ENCODE results near the gene CUX1. TPM values are rescaled to one million over a fixed set of nuclear protein-coding genes. Genes with fewer than 3 reads are reported as not detected.
A peak's percentile ranks its signal among the peaks of the same experiment; 100 is the strongest.

CUX1 gene, protein sequence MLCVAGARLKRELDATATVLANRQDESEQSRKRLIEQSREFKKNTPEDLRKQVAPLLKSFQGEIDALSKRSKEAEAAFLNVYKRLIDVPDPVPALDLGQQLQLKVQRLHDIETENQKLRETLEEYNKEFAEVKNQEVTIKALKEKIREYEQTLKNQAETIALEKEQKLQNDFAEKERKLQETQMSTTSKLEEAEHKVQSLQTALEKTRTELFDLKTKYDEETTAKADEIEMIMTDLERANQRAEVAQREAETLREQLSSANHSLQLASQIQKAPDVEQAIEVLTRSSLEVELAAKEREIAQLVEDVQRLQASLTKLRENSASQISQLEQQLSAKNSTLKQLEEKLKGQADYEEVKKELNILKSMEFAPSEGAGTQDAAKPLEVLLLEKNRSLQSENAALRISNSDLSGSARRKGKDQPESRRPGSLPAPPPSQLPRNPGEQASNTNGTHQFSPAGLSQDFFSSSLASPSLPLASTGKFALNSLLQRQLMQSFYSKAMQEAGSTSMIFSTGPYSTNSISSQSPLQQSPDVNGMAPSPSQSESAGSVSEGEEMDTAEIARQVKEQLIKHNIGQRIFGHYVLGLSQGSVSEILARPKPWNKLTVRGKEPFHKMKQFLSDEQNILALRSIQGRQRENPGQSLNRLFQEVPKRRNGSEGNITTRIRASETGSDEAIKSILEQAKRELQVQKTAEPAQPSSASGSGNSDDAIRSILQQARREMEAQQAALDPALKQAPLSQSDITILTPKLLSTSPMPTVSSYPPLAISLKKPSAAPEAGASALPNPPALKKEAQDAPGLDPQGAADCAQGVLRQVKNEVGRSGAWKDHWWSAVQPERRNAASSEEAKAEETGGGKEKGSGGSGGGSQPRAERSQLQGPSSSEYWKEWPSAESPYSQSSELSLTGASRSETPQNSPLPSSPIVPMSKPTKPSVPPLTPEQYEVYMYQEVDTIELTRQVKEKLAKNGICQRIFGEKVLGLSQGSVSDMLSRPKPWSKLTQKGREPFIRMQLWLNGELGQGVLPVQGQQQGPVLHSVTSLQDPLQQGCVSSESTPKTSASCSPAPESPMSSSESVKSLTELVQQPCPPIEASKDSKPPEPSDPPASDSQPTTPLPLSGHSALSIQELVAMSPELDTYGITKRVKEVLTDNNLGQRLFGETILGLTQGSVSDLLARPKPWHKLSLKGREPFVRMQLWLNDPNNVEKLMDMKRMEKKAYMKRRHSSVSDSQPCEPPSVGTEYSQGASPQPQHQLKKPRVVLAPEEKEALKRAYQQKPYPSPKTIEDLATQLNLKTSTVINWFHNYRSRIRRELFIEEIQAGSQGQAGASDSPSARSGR (N-terminal part only)
- total RNA-seq, result 10 to 100 TPM in 1 of 2 donors, 1 to 10 TPM in 1; 8.6 to 23.3 TPM

DNA sequence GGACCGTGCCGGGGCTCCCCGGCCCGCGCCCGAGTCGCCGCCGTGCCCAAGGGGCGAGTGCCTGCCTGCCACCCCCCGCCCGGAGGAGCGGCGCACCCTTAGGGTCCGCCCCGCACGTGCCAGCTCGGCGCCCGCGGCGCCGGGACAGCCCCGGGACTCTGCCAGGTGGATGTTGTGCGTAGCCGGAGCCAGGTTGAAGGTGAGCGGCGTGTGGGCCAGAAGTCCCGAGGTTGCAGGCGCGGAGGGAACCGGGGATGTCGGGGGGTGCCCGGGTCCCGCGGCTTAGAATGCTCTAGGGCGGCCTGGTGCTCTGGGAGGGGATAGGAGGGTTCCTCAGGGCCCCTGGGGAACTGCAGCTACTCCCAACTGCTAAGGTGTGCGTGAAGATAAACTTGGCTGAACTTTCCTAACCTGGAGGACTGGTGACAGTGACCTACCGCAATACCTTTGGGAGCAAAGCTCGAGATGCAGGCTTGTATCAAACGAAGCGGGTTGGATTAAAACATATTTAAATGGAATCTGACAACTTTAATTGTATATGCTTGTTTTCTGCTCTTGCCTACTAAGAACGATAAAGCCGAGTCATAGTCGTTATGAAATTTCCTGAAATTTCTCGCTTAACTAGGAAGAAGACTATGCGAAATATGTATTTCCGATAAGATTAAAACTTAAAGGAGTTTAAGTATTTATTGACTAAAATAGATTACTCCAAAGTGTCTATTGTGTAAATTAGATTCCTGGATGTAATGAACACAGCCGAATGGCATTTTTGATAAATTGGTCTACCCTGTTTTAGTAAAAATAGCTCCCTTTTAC is at the start of gene CUX1:
TSS of gene CUX1 (plus strand) at position 156 of the 816 bp plus-strand sequence. CDS start at position 170, 14 bp downstream.
- peak in 1 of 2 donors; percentile 26 for ATAC-seq
- DNase-seq (ENCODE audit: low spot score in 2 of 2), result peak; percentile 24 to 59
- Mint-ChIP-seq H3K9me3 (no peaks in the 10 kb centered on the region), H3K36me3 (no peaks in the 10 kb centered on the region), H3K27ac (no peak within 1 kb of the TSS)

DNA sequence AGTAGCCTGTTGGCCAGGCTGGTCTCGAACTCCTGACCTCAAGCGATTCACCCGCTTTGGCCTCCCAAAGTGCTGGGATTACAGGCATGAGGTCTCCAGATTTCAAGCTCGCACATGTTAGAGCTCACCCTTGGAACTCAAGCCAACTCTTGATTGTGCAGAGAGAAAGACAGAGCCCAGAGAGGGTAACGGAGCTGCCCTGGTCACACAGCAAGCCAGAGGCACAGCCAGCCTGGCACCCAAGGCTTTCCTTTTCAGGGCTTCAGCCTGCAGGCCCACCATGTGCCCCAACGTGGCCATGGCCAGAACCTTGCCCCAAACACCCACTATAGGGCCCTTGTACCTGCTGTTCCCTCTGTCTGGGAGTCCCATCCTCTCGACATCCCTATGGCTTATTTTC is 49.1 kb upstream of the CUX1 start:
- H3K27ac Mint-ChIP-seq, result no peak overlapping the region

DNA sequence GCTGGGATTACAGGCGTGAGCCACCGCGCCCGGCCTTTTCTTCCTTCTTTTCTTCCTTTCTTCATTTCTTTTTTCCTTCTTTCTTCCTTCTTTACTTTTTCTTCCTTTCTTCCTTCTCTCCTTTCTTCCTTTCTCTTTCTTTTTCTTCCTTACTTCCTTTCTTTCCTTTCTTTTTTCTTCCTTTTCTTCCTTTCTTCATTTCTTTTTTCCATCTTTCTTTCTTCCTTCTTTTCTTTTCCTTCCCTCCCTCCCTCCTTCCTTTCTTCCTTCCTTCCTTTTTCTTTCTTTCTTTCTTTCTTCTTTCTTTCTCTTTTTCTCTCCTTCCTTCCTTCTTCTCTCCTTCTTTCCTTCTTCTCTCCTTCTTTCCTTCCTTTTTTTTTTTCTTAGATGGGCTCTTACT is 47.0 kb upstream of the CUX1 start:
- no peaks in the 10 kb centered on the region for H3K9me3 Mint-ChIP-seq
- ATAC-seq (no peak), DNase-seq (ENCODE audit: low spot score in 2 of 2) (no peak)
- H3K36me3 Mint-ChIP-seq, result no peaks in the 10 kb centered on the region
- no peak overlapping the region for H3K27ac Mint-ChIP-seq

More for the DNA sequence above, 49.1 kb upstream of the CUX1 start:
- ATAC-seq, result no peak
- DNase-seq (ENCODE audit: low spot score in 2 of 2), result no peak
- Mint-ChIP-seq H3K9me3 (no peaks in the 10 kb centered on the region), H3K36me3 (no peaks in the 10 kb centered on the region)

DNA sequence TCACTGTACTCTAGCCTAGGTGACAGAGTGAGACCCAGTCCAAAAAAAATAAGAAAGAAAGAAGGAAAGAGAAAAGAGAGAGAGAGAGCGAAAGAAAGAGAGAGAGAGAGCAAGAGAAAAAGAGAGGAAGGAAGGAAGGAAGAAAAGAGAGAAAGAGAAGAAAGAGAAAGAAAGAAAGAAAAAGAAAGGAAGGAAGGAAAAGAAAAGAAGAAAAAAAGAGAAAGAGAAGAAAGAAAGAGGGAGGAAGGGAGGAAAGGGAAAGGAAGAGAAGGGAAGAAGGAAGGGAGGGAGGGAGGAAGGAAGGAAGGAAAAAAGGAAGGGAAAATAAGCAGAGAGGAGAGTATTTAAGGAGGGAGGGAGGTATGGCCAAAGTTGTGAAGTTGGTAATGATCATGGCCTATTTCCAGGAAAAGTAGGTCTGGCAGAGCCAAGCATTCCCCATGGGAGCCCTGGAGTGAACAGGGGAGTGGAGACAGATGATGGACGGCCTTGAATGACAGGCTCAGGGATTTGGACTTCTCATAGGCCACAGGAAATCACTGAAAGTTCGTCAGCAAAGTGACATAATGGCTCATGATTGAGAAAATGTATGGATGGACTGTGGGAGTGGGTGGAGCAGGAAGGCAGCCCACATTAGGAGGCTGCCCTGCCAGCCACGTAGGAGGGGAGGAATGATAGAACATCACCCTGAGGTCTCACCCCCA is 44.8 kb upstream of the CUX1 start:
- DNase-seq (ENCODE audit: low spot score in 2 of 2) (no peak), ATAC-seq (no peak)
- Mint-ChIP-seq H3K36me3 (no peaks in the 10 kb centered on the region), H3K27ac (peak overlapping the region in 1 of 2 donors; percentile 25), H3K9me3 (no peaks in the 10 kb centered on the region)

DNA sequence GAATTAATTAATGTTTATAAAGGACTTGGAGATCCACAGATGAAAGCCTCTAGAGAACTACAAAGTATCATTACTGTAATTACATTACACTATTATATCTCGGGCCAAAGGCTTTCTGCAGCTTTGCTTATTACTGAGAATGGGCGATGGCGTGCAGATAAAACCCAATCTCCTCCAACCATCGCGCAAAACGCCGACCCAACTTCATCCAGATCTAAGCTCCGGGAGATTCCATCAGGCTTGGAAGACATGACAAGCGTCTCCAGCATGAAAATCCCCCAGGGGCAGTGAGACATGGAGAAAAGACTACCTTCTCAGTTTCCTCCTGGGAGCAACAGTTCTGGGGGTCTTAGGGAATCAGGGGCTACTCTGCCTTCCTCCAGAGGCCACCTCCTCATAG is 42.2 kb upstream of the CUX1 start:
- DNase-seq (ENCODE audit: low spot score in 2 of 2), result no peak
- Mint-ChIP-seq H3K36me3 (no peaks in the 10 kb centered on the region), H3K9me3 (no peaks in the 10 kb centered on the region), H3K27ac (no peak overlapping the region)
- ATAC-seq, result no peak

DNA sequence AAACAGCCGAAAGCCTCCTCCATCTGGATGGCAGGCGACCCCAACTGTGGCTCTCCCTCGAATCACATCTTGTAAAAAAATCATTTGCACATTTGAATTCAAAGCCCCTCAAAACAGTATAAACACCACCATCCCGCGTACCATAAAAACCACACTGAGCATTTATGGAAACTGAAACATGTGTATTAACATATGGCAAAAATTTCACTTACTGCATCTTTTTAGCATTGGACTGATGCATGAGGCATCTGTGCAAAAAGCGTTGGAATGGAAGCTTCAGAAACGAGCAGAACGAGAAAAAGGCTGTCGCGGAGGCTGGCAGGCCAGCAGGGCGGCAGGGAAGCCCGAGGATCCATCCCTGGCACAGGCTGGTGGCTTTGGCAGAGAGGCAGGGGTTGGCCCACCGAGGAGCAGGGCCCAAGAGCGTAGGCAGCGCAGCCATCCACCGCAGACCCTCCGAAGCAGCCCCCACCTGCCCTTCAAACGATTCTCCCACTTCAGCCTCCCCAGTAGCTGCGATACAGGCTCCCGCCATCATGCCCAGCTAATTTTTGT is 39.3 kb upstream of the CUX1 start:
- no peak overlapping the region for H3K27ac Mint-ChIP-seq
- H3K9me3 Mint-ChIP-seq, result no peaks in the 10 kb centered on the region
- DNase-seq (ENCODE audit: low spot score in 2 of 2) (no peak), ATAC-seq (no peak)
- no peaks in the 10 kb centered on the region for H3K36me3 Mint-ChIP-seq

DNA sequence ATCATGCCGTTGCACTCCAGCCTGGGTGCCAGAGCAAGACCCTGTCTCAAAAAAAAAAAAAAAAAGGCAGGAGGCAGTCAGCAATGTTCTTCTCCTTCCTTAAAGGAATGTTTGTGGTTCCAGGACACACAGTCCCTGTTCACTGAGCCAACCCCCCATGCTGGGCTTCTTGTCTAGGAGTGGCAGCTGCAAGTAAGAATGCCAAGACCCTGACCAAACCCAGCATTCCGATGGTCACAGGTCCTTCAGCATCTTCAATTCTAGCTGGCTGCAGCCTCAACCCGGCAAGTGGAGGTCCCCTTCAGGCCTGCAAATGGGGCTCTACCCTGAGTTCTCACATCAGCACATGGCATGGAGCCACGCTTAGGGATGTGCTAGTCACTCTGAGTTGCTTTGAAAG is 38.2 kb upstream of the CUX1 start:
- H3K36me3 Mint-ChIP-seq, result no peaks in the 10 kb centered on the region
- H3K27ac Mint-ChIP-seq, result no peak overlapping the region
- no peaks in the 10 kb centered on the region for H3K9me3 Mint-ChIP-seq
- DNase-seq (ENCODE audit: low spot score in 2 of 2) (no peak), ATAC-seq (no peak)

DNA sequence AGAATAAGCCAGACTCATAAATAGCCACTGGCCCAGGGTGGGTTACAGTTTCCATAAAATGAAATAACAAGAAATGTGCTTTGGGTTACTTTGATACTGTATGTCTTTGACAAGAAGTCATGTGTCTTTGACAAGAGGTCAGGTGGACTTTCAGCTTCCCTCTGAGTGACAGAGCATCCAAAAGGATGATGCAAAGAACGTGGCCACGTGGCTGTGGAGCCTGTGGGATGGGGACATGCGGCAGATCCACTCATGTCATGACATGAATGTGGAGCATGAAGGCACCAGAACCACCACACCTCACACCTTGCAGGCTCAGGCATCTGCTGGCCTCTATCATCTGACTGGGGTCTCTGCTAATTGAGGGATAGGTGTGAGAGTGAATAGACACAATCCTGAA is 37.1 kb upstream of the CUX1 start:
- no peak overlapping the region for H3K27ac Mint-ChIP-seq
- H3K36me3 Mint-ChIP-seq, result no peaks in the 10 kb centered on the region
- ATAC-seq (no peak), DNase-seq (ENCODE audit: low spot score in 2 of 2) (no peak)
- no peaks in the 10 kb centered on the region for H3K9me3 Mint-ChIP-seq

DNA sequence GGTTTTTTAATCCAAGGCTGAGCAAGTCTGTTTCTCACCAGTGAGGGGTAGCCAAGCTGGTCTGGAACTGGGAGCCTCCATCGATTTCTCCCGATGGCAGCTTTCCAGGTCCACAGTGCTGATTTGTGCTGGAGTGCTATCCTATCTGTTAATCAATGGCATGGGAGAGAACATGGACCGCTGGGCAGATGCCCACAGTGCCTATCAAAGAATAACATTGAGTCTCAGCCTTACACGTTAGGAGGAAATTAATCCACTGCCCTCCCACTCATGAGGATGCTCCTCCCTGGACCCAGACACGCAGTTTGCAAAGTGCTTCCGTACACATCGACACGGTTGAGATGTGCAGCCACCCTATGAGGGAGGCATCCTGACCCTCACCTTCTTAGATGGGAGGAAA is 36.0 kb upstream of the CUX1 start:
- Mint-ChIP-seq H3K9me3 (no peaks in the 10 kb centered on the region), H3K27ac (no peak overlapping the region), H3K36me3 (no peaks in the 10 kb centered on the region)
- no peak for ATAC-seq
- DNase-seq (ENCODE audit: low spot score in 2 of 2), result no peak

DNA sequence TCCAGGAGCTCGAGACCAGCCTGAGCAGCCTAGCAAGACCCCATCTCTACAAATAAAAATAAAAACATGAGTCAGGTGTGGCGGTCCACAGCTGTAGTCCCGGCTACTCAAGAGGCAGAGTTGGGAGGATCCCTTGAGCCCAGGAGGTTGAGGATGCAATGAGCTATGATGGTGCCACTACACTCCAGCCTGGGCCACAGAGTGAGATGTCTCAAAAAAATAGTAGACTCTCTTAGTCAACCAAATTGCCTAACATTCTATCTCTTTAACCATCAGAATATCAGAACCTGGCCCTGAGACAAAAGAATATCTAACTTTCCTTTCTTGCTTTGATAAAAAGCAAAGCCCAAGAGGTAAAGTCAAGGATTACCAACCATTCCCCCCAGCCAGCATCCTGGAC is 35.0 kb upstream of the CUX1 start:
- no peaks in the 10 kb centered on the region for H3K9me3 Mint-ChIP-seq
- no peaks in the 10 kb centered on the region for H3K36me3 Mint-ChIP-seq
- H3K27ac Mint-ChIP-seq, result no peak overlapping the region

DNA sequence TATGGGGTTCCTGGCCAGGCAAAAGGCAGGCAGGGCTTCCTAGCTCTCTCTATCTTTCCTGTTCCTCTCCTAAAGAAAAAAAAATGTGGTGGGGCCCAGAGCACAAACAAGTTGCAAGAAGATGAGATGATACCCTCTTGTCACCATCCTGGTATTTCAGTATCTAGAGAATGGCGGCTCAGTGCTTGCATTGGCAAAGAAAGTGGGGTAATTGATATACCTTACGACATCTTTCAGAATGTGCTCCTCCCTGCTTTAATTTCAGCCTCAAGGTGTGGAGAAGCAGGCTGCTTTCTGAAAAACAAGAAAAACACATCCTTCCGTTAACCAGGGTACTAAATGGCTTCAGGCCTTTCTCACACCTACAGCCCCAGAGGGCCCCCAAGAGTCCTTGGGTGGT is 34.5 kb upstream of the CUX1 start:
- Mint-ChIP-seq H3K27ac (no peak overlapping the region), H3K9me3 (no peaks in the 10 kb centered on the region), H3K36me3 (no peaks in the 10 kb centered on the region)
- ATAC-seq, result no peak
- DNase-seq (ENCODE audit: low spot score in 2 of 2), result no peak

More for the DNA sequence above, 35.0 kb upstream of the CUX1 start:
- ATAC-seq (no peak), DNase-seq (ENCODE audit: low spot score in 2 of 2) (no peak)

DNA sequence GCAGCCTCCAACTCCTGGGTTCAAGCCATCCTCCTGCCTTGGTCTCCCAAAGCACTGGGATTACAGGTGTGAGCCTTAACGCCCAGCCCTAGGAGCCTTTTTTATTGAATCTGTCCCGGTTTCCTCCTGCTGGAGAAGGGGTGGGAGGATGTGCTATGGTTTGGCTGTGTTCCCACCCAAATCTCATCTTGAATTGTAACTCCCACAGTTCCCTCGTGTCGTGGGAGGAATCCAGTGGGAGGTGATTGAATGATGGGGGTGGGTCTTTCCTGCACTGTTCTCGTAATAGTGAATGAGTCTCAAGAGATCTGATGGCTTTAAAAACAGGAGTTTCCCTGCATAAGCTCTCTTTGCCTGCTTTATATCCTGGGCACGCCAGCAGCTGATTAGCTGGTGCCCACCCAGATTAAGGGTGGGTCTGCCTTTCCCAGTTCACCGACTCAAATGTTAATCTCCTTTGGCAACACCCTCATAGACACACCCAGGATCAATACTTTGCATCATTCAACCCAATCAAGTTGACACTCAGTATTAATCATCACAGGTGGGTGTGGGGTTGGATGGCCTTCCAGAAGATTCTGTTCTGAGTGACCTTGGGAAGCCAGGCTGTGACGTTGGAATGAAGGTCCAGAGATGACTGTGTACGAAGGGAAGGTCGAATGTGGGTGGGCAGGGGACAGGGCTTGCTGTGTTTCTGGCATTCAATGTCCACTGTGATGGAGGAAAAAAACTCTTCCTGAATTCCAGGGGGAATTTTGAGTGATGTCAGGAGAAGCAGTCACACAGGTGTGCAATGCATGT is 33.8 kb upstream of the CUX1 start:
- DNase-seq (ENCODE audit: low spot score in 2 of 2) (no peak), ATAC-seq (no peak)
- H3K27ac Mint-ChIP-seq, result no peak overlapping the region
- no peaks in the 10 kb centered on the region for H3K9me3 Mint-ChIP-seq
- H3K36me3 Mint-ChIP-seq, result no peaks in the 10 kb centered on the region

DNA sequence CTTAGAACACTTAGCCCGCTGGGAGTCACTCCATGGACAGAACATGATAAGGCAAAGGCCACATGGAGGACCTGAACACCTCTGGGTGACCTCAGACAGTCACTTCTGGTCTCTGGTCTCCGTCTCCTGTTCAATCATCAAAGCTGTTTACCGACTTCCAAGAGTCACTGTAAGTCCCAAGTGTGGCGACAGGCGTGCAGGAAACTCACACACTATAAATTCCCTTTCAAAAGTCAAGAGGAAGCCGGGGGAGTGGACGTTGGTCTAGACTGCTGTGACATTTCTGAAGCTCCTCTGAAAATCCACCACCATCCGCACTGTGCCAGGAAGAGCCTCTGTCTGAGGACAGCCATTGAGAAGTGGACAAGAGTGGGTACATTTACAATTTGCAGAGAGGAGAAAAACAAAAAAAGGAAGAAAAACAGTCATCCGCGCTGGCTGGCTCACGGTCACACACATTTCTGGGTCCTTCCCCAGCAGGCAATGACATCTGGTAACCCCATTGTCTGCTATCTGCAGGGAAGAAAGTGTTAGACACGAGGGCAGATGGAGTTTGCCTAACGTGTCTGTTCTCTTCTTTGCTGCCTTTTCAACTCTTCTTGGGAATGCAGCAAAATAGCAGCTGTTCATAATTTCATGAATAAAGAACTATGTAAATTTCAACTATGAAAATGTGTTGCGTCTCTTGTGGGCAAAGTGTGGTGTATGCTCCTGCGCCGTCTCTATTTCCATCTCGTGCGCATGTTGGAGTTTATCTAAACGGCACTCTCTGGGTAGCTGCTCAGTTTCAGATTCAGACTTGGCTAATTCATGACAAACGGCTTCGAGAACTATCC is 32.9 kb upstream of the CUX1 start:
- Mint-ChIP-seq H3K27ac (no peak overlapping the region), H3K36me3 (no peaks in the 10 kb centered on the region), H3K9me3 (no peaks in the 10 kb centered on the region)
- ATAC-seq, result peak in 1 of 2 donors; percentile 52
- no peak for DNase-seq (ENCODE audit: low spot score in 2 of 2)

DNA sequence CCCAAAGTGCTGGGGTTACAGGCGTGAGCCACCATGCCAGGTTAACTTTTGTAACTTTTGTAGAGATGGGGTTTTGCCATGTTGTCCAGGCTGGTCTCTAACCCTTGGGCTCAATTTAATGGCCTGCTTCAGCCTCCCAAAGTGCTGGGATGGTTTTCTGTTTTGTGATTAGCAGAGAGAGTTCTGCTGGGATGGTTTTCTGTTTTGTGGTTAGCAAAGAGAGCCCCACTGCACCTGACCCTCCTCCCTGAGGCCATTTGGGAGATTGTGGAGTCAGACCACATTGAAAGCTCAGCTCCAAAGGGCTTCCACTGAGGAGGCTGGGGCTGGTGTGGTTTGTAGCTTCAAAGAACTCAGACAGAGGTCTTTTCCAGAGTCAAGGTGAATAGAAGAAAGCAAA is 29.6 kb upstream of the CUX1 start:
- no peaks in the 10 kb centered on the region for H3K36me3 Mint-ChIP-seq
- DNase-seq (ENCODE audit: low spot score in 2 of 2), result no peak
- no peak for ATAC-seq

More for the DNA sequence above, 29.6 kb upstream of the CUX1 start:
- Mint-ChIP-seq H3K27ac (no peak overlapping the region), H3K9me3 (no peaks in the 10 kb centered on the region)

All from activated naive CD4-positive, alpha-beta T cell treated with anti-CD3 and anti-CD28 coated beads, Interleukin-2, amount 50 U/mL, for 72 hours (primary cell).